ENCODE results near the gene EIF1. TPM values are rescaled to one million over a fixed set of nuclear protein-coding genes. Genes with fewer than 3 reads are reported as not detected.

The EIF1 gene
- total and polyA plus RNA-seq, 2 donors (not counting 3 experiments of a cell fraction or from before 2014, with no cell fraction given), result 168 to 814 TPM

- H3K4me1 ChIP-seq (ENCODE audit: control insufficient read depth, extremely low read depth, insufficient read depth, low read length), result peaks cover 2% of the 10 kb centered on the region
- no peak overlapping the region for H3K27ac ChIP-seq (ENCODE audit: insufficient read depth, low read depth, low read length)
- CTCF ChIA-PET, result interaction anchor here (1.4 to 4.6 kb wide), 2 partner anchors 39 to 66 kb away, joined by 3 to 50 read pairs; no protein-coding TSS in a partner anchor
- H3K9me1 ChIP-seq (replicated peaks; ENCODE audit: control insufficient read depth, extremely low read depth, insufficient read depth, low read length), result no peaks in the 10 kb centered on the region
- no peaks in the 10 kb centered on the region for H4K20me1 ChIP-seq (replicated peaks; ENCODE audit: control insufficient read depth, extremely low read depth, insufficient read depth, low read length)
- peak overlapping the region; percentile 49 for H3K4me2 ChIP-seq (ENCODE audit: insufficient read depth, low read length)
- TF ChIP-seq POLR2A (IDR thresholded peaks at IDR 0.05; ENCODE audit: low read depth, low read length) (no peak), GATA2 (IDR thresholded peaks at IDR 0.05; ENCODE audit: insufficient read depth, insufficient read length, low read depth, low read length) (no peak), MYC (IDR thresholded peaks at IDR 0.05; ENCODE audit: low read depth, low read length) (no peak), JUN (IDR thresholded peaks at IDR 0.05; ENCODE audit: borderline replicate concordance, insufficient read depth, insufficient read length, low read depth) (no peak), EZH2 (IDR thresholded peaks at IDR 0.05; ENCODE audit: borderline replicate concordance, low read depth, low read length, severe bottlenecking) (no peak), POLR2AphosphoS5 (IDR thresholded peaks at IDR 0.05; ENCODE audit: insufficient read depth, low read depth, low read length) (no peak), FOS (IDR thresholded peaks at IDR 0.05; ENCODE audit: borderline replicate concordance, insufficient read depth, low read length) (no peak), CTCF (IDR thresholded peaks at IDR 0.05; ENCODE audit: extremely low read depth in 1 of 2, insufficient read depth in 1 of 2, low read depth in 1 of 2, low read length in 2 of 2) (no peak), MAX (IDR thresholded peaks at IDR 0.05; ENCODE audit: insufficient read depth, insufficient read length) (no peak)
- H3K4me3 ChIP-seq (replicated peaks in 1 of 3; ENCODE audit: insufficient read depth in 1 of 3, low read depth in 1 of 3, low read length in 3 of 3), result peak overlapping the region in 1 of 3 experiments; percentile 14
- intact Hi-C loops (cut with micrococcal nuclease) (loop anchor here (5.0 kb wide), 1 partner anchor 152 kb away; no protein-coding TSS in a partner anchor), dilution Hi-C loops (cut with MboI; ENCODE audit: extremely low pct_ligation_motif_present, low sequenced_read_pairs) (no loop called here)
- no peaks in the 10 kb centered on the region for H3K79me2 ChIP-seq (ENCODE audit: control insufficient read depth, insufficient read depth, low read length)
- DNase-seq (ENCODE audit: low read depth, low spot score) (no peak), FAIRE-seq (no peak)
- POLR2A ChIA-PET, result no interaction called here
- peak overlapping the region; percentile 48 for H2AFZ ChIP-seq (ENCODE audit: low read depth, low read length)
- H3K27me3 ChIP-seq (ENCODE audit: control insufficient read depth in 2 of 2, insufficient read depth in 2 of 2, low read length in 2 of 2), result peaks cover 44 to 45% of the 10 kb centered on the region in 2 experiments
- no TSS peak for BruUV-seq (replicated peaks)
- no peaks in the 10 kb centered on the region for H3K9me3 ChIP-seq (replicated peaks; ENCODE audit: control insufficient read depth, insufficient read depth, low read length)
- H3K9ac ChIP-seq (replicated peaks; ENCODE audit: extremely low read depth, insufficient read depth, low read length), result no peak overlapping the region
- H3K36me3 ChIP-seq (ENCODE audit: control insufficient read depth in 2 of 2, extremely low read depth in 1 of 2, insufficient read depth in 2 of 2, low read length in 2 of 2), result no peaks in the 10 kb centered on the region
Measured at GRCh38 chr17:41734949-41735313, 46.2 kb downstream of the EIF1 start.

Data from endothelial cell of umbilical vein (primary cell).